CD4-positive, alpha-beta T cell (primary cell): Measurements from ENCODE around the gene ME1. TPM values are rescaled to one million over a fixed set of nuclear protein-coding genes. Genes with fewer than 3 reads are reported as not detected.

Source experiments
- ATAC-seq: fragments of 200-7000 bp; cut with Tn5 transposase; one replicate; pipeline ENCODE4 v1.10.0; 2022; ENCODE audit warnings: mild to moderate bottlenecking; ENCODE audit not compliant: poor library complexity
- CTCF ChIA-PET: fragments of 350-600 bp; sonication (Branson Sonifier 250); formaldehyde crosslinking; loops from one replicate; lab custom pipeline; 2021; ENCODE audit warnings: antibody characterized with exemption, inconsistent platforms; lab: Charles Lee
- POLR2A ChIA-PET: fragments of 350-600 bp; sonication (Branson Sonifier 250); formaldehyde crosslinking; loops from one replicate; lab custom pipeline; 2021; ENCODE audit warnings: antibody characterized with exemption, inconsistent platforms; lab: Charles Lee
- DNase-seq, 14 experiments: peaks; one replicate each; pipeline ENCODE4 v3.0.0-alpha.2; 2013 to 2020; ENCODE audit warnings: mixed read lengths in 2 of 14
- H3K27ac ChIP-seq, 2 donors: one replicate each; pipeline versions ENCODE4 v1.5.1 to v1.7.0; 2013; ENCODE audit warnings: low read length in 2 of 2, low read depth in 1 of 2, mild to moderate bottlenecking in 1 of 2
- H3K27me3 ChIP-seq, 2 experiments: 1 replicate in 1 of 2; 2 replicates in 1 of 2; pipeline versions ENCODE4 v1.6.1 to v1.7.0; 2013; ENCODE audit warnings: low read length in 2 of 2, control low read depth in 1 of 2, mild to moderate bottlenecking in 1 of 2, moderate library complexity in 1 of 2; ENCODE audit not compliant: insufficient read depth in 2 of 2, control insufficient read depth in 1 of 2
- H3K36me3 ChIP-seq: one replicate; pipeline ENCODE4 v1.6.1; 2013; ENCODE audit warnings: low read length, control low read depth; ENCODE audit not compliant: insufficient read depth
- H3K4me1 ChIP-seq: one replicate; pipeline ENCODE4 v1.6.1; 2013; ENCODE audit warnings: low read length, control low read depth; ENCODE audit not compliant: insufficient read depth
- H3K4me3 ChIP-seq: one replicate; pipeline ENCODE4 v1.5.1; 2013; ENCODE audit warnings: mild to moderate bottlenecking, low read length, moderate library complexity
- H3K9me3 ChIP-seq, 2 experiments: 1 replicate in 1 of 2; 2 replicates in 1 of 2; pipeline versions ENCODE4 v1.6.1 to v1.7.0; 2013; ENCODE audit warnings: low read length in 2 of 2, mild to moderate bottlenecking in 2 of 2, control low read depth in 1 of 2, moderate library complexity in 1 of 2; ENCODE audit not compliant: control insufficient read depth in 1 of 2, insufficient read depth in 1 of 2
- H3K27ac Mint-ChIP-seq: one replicate; pipeline ENCODE4 v1.8.0; 2020; ENCODE audit warnings: mixed read lengths
- H3K27me3 Mint-ChIP-seq: one replicate; pipeline ENCODE4 v1.8.0; 2021; ENCODE audit warnings: mixed read lengths
- H3K36me3 Mint-ChIP-seq: one replicate; pipeline ENCODE4 v1.8.0; 2021; ENCODE audit warnings: low read depth, mixed read lengths
- H3K4me1 Mint-ChIP-seq: one replicate; pipeline ENCODE4 v1.8.0; 2021; ENCODE audit warnings: low read depth, mixed read lengths
- H3K4me3 Mint-ChIP-seq: one replicate; pipeline ENCODE4 v1.8.0; 2020; ENCODE audit warnings: mild to moderate bottlenecking, mixed read lengths
- H3K9me3 Mint-ChIP-seq: one replicate; pipeline ENCODE4 v1.8.0; 2020; ENCODE audit warnings: mixed read lengths
- CTCF ChIP-seq: fragments of 200-600 bp; IDR thresholded peaks from one replicate; pipeline ENCODE4 v1.8.0; 2022; ENCODE audit warnings: antibody characterized with exemption, mild to moderate bottlenecking
- intact Hi-C, 2 experiments: fragments of 100-400 bp; cut with DNase I in 1 of 2; cut with micrococcal nuclease in 1 of 2; formaldehyde crosslinking; loops; one replicate each; pipeline versions ENCODE4 v1.15.1 to v1.9.0; 2023 to 2025; cut with DNase I, micrococcal nuclease
- total RNA-seq, 174 experiments: library from RNA in 2 of 174; stranded (reverse) in 2 of 174; gene quantifications; one replicate each; pipeline ENCODE4 v1.2.3 and lab custom pipeline; 2021 to 2026

The ME1 gene
- total RNA-seq, 2 experiments from 2014 or later: not detected

GRCh38 chr6:83247471-83247870 lies 183.4 kb downstream of the ME1 start:
- Mint-ChIP-seq H3K9me3 (no peaks in the 10 kb centered on the region), H3K27me3 (peaks cover 14% of the 10 kb centered on the region), H3K27ac (no peak overlapping the region), H3K4me3 (no peak overlapping the region), H3K36me3 (no peaks in the 10 kb centered on the region), H3K4me1 (no peaks in the 10 kb centered on the region)
- DNase-seq (no peak), ATAC-seq (no peak)
- Histone ChIP-seq H3K9me3 (no peaks in the 10 kb centered on the region), H3K27ac (no peak overlapping the region), H3K27me3 (no peaks in the 10 kb centered on the region), H3K4me3 (no peak overlapping the region), H3K4me1 (no peaks in the 10 kb centered on the region), H3K36me3 (no peaks in the 10 kb centered on the region)
- intact Hi-C loops: no loop called here
- no peak for TF ChIP-seq CTCF
- ChIA-PET POLR2A (no interaction called here), CTCF (no interaction called here)

GRCh38 chr6:83231146-83231545 lies 199.7 kb downstream of the ME1 start:
- Mint-ChIP-seq H3K27me3 (peaks cover 31% of the 10 kb centered on the region), H3K4me1 (no peaks in the 10 kb centered on the region), H3K9me3 (no peaks in the 10 kb centered on the region), H3K27ac (no peak overlapping the region), H3K4me3 (no peak overlapping the region), H3K36me3 (no peaks in the 10 kb centered on the region)
- ChIA-PET CTCF (no interaction called here), POLR2A (no interaction called here)
- H3K27me3 ChIP-seq: peaks cover 0 to 4% of the 10 kb centered on the region in 2 experiments
- no peak for TF ChIP-seq CTCF
- H3K27ac ChIP-seq: no peak overlapping the region
- DNase-seq (no peak), ATAC-seq (no peak)
- H3K4me1 ChIP-seq: no peaks in the 10 kb centered on the region
- no peak overlapping the region for H3K4me3 ChIP-seq
- intact Hi-C loops: no loop called here
- no peaks in the 10 kb centered on the region for H3K9me3 ChIP-seq
- no peaks in the 10 kb centered on the region for H3K36me3 ChIP-seq

GRCh38 chr6:83226517-83226916 lies 204.3 kb downstream of the ME1 start:
- Histone ChIP-seq H3K36me3 (no peaks in the 10 kb centered on the region), H3K27me3 (peaks cover 0 to 4% of the 10 kb centered on the region in 2 experiments), H3K4me1 (no peaks in the 10 kb centered on the region), H3K9me3 (no peaks in the 10 kb centered on the region), H3K27ac (no peak overlapping the region), H3K4me3 (no peak overlapping the region)
- ATAC-seq: no peak
- no peaks in the 10 kb centered on the region for H3K36me3 Mint-ChIP-seq
- H3K27ac Mint-ChIP-seq: no peak overlapping the region
- H3K27me3 Mint-ChIP-seq: peaks cover 15% of the 10 kb centered on the region
- ChIA-PET POLR2A (no interaction called here), CTCF (no interaction called here)
- no peaks in the 10 kb centered on the region for H3K4me1 Mint-ChIP-seq
- TF ChIP-seq CTCF: no peak
- H3K9me3 Mint-ChIP-seq: no peaks in the 10 kb centered on the region
- DNase-seq: no peak
- H3K4me3 Mint-ChIP-seq: no peak overlapping the region
- intact Hi-C loops: no loop called here
